Measurements from ENCODE around the gene MBOAT1. TPM values are rescaled to one million over a fixed set of nuclear protein-coding genes. Genes with fewer than 3 reads are reported as not detected.

MBOAT1 gene
- polyA plus RNA-seq, 1 donor from 2014 or later = not detected

DNA sequence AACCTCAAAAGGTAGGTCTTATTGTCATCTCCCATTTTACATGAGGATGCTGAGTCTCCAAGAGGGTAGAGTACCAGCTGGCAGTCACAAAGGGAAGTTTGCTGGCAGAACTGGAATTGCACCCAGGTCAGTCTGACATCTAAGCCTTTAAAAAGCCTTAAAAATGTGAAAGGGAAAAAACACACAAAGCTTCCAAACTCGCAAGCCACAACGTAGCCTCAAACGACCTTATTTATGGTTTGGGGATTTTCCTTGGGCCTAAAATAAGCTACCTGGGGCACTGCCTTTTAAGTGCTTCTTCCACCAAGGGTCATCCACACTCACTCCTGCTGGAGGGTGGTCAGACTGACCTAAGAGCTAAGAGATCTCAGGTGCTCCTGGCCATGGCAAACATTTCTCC lies 2.1 kb downstream of the MBOAT1 start:
- Histone ChIP-seq H3K9ac (ENCODE audit: low read length) (no peak overlapping the region), H3K4me2 (ENCODE audit: low read length) (no peak overlapping the region), H3K9me2 (ENCODE audit: insufficient read depth, low read length) (no peaks in the 10 kb centered on the region)

DNA sequence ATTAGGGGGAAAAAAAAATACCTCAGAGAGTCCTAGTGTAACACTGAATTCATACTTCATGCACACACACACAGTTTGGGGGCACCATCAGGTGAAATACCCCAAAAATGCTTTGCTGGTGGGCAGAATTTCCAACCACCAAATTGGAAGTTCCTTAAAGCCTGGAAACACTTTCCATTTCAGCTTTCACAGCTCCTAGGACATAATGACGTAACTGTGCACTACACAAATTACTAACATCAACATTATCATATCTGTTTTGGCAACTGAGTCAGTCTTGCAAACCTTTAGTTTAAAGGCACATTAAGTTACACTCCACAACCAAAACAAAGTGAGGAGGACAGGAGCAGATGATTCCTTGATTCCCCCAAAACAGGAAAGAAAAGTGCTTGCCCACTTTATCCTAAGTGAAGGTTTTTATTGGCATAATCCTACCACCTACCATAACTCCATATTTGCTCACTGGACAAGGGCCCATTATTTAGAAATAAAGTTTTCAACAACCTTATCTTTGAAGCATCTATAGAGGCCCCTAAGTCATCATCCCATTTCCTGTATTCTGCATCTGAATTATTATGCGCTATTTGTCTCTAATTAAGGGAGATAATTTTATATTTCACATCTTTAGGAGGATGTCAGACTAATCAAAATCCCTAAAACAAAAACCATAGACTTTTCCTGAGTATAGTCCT lies 3.4 kb downstream of the MBOAT1 start:
- Histone ChIP-seq H3K27me3 (ENCODE audit: insufficient read depth, low read depth, low read length) (peaks cover 35% of the 10 kb centered on the region), H3K9ac (ENCODE audit: low read length) (no peak overlapping the region), H3K9me3 (ENCODE audit: low read length) (no peaks in the 10 kb centered on the region), H4K20me1 (ENCODE audit: insufficient read depth) (no peaks in the 10 kb centered on the region), H3K4me3 (ENCODE audit: low read length) (no peak overlapping the region), H2AFZ (ENCODE audit: low read depth, low read length) (no peak overlapping the region), H3K9me2 (ENCODE audit: insufficient read depth, low read length) (no peaks in the 10 kb centered on the region), H3K79me2 (replicated peaks; ENCODE audit: insufficient read depth, low read length) (no peaks in the 10 kb centered on the region), H3K4me2 (ENCODE audit: low read length) (no peak overlapping the region), H3K36me3 (ENCODE audit: insufficient read depth, low read length) (no peaks in the 10 kb centered on the region), H3K27ac (ENCODE audit: low read length) (no peak overlapping the region), H3F3A (ENCODE audit: insufficient read depth, low read length, poor library complexity, severe bottlenecking) (peaks cover 6% of the 10 kb centered on the region)
- TF ChIP-seq EP300 (conservative IDR thresholded peaks at IDR 0.05; ENCODE audit: poor library complexity, severe bottlenecking) (no peak), MXI1 (conservative IDR thresholded peaks at IDR 0.05; ENCODE audit: poor library complexity, severe bottlenecking) (no peak), POLR2AphosphoS5 (IDR thresholded peaks at IDR 0.05) (no peak), SMC3 (conservative IDR thresholded peaks at IDR 0.05; ENCODE audit: poor library complexity) (no peak), EZH2 (IDR thresholded peaks at IDR 0.05; ENCODE audit: borderline replicate concordance, insufficient read depth, low read length, poor library complexity, severe bottlenecking) (no peak), TAF1 (IDR thresholded peaks at IDR 0.05; ENCODE audit: low read depth) (no peak), RAD21 (conservative IDR thresholded peaks at IDR 0.05) (no peak)
- TF ChIP-seq, protein P1, sequence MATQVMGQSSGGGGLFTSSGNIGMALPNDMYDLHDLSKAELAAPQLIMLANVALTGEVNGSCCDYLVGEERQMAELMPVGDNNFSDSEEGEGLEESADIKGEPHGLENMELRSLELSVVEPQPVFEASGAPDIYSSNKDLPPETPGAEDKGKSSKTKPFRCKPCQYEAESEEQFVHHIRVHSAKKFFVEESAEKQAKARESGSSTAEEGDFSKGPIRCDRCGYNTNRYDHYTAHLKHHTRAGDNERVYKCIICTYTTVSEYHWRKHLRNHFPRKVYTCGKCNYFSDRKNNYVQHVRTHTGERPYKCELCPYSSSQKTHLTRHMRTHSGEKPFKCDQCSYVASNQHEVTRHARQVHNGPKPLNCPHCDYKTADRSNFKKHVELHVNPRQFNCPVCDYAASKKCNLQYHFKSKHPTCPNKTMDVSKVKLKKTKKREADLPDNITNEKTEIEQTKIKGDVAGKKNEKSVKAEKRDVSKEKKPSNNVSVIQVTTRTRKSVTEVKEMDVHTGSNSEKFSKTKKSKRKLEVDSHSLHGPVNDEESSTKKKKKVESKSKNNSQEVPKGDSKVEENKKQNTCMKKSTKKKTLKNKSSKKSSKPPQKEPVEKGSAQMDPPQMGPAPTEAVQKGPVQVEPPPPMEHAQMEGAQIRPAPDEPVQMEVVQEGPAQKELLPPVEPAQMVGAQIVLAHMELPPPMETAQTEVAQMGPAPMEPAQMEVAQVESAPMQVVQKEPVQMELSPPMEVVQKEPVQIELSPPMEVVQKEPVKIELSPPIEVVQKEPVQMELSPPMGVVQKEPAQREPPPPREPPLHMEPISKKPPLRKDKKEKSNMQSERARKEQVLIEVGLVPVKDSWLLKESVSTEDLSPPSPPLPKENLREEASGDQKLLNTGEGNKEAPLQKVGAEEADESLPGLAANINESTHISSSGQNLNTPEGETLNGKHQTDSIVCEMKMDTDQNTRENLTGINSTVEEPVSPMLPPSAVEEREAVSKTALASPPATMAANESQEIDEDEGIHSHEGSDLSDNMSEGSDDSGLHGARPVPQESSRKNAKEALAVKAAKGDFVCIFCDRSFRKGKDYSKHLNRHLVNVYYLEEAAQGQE (IDR thresholded peaks at IDR 0.05; ENCODE audit: borderline replicate concordance) = no peak
- TF ChIP-seq, protein P2, sequence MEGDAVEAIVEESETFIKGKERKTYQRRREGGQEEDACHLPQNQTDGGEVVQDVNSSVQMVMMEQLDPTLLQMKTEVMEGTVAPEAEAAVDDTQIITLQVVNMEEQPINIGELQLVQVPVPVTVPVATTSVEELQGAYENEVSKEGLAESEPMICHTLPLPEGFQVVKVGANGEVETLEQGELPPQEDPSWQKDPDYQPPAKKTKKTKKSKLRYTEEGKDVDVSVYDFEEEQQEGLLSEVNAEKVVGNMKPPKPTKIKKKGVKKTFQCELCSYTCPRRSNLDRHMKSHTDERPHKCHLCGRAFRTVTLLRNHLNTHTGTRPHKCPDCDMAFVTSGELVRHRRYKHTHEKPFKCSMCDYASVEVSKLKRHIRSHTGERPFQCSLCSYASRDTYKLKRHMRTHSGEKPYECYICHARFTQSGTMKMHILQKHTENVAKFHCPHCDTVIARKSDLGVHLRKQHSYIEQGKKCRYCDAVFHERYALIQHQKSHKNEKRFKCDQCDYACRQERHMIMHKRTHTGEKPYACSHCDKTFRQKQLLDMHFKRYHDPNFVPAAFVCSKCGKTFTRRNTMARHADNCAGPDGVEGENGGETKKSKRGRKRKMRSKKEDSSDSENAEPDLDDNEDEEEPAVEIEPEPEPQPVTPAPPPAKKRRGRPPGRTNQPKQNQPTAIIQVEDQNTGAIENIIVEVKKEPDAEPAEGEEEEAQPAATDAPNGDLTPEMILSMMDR (IDR thresholded peaks at IDR 0.05; ENCODE audit: poor library complexity, severe bottlenecking) = no peak

More for the DNA sequence above, 2.1 kb downstream of the MBOAT1 start:
- H3F3A ChIP-seq (ENCODE audit: insufficient read depth, low read length, poor library complexity, severe bottlenecking) = peaks cover 6% of the 10 kb centered on the region
- H3K27me3 ChIP-seq (ENCODE audit: insufficient read depth, low read depth, low read length) = peaks cover 35% of the 10 kb centered on the region
- no peak overlapping the region for H3K27ac ChIP-seq (ENCODE audit: low read length)
- H2AFZ ChIP-seq (ENCODE audit: low read depth, low read length) = no peak overlapping the region
- H3K36me3 ChIP-seq (ENCODE audit: insufficient read depth, low read length) = no peaks in the 10 kb centered on the region
- no peaks in the 10 kb centered on the region for H3K79me2 ChIP-seq (replicated peaks; ENCODE audit: insufficient read depth, low read length)
- no peak overlapping the region for H3K4me3 ChIP-seq (ENCODE audit: low read length)
- H4K20me1 ChIP-seq (ENCODE audit: insufficient read depth) = no peaks in the 10 kb centered on the region
- no peaks in the 10 kb centered on the region for H3K9me3 ChIP-seq (ENCODE audit: low read length)
- no peak for TF ChIP-seq EZH2 (IDR thresholded peaks at IDR 0.05; ENCODE audit: borderline replicate concordance, insufficient read depth, low read length, poor library complexity, severe bottlenecking)
- TF ChIP-seq EP300 (conservative IDR thresholded peaks at IDR 0.05; ENCODE audit: poor library complexity, severe bottlenecking) = no peak
- TF ChIP-seq SMC3 (conservative IDR thresholded peaks at IDR 0.05; ENCODE audit: poor library complexity) = no peak
- TF ChIP-seq TAF1 (IDR thresholded peaks at IDR 0.05; ENCODE audit: low read depth) = no peak
- TF ChIP-seq MXI1 (conservative IDR thresholded peaks at IDR 0.05; ENCODE audit: poor library complexity, severe bottlenecking) = no peak
- TF ChIP-seq, protein P1 (IDR thresholded peaks at IDR 0.05; ENCODE audit: borderline replicate concordance) = no peak
- TF ChIP-seq POLR2AphosphoS5 (IDR thresholded peaks at IDR 0.05) = no peak
- TF ChIP-seq RAD21 (conservative IDR thresholded peaks at IDR 0.05) = no peak
- TF ChIP-seq, protein P2 (IDR thresholded peaks at IDR 0.05; ENCODE audit: poor library complexity, severe bottlenecking) = no peak
